ENCODE measurements around the gene ASB2. TPM values are rescaled to one million over a fixed set of nuclear protein-coding genes. Genes with fewer than 3 reads are reported as not detected.

Gene ASB2
- total RNA-seq, 2 experiments from 2014 or later = 21.3 to 24.0 TPM

DNA sequence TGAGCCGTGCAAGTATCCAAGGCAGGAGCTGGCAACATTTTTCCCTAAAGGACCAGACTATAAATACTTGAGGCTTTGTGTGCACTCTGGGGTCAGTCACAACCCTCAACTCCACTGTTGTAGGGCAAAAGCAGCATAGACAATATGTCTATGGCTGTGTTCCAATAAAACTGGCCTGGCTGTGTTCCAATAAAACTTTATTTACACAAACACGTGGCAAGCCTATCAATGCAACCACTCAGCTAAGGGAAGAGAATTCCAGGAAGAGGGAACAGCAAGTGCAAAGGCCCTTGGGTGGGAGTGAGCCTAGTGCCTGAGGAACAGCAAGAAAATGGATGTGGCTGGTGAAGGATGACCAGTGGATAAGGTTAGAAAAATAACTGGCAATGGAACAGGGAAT is 60.6 kb downstream of the ASB2 start:
- Mint-ChIP-seq H3K27me3 (peaks cover 9% of the 10 kb centered on the region), H3K9me3 (peaks cover 8% of the 10 kb centered on the region)
- DNase-seq = no peak

DNA sequence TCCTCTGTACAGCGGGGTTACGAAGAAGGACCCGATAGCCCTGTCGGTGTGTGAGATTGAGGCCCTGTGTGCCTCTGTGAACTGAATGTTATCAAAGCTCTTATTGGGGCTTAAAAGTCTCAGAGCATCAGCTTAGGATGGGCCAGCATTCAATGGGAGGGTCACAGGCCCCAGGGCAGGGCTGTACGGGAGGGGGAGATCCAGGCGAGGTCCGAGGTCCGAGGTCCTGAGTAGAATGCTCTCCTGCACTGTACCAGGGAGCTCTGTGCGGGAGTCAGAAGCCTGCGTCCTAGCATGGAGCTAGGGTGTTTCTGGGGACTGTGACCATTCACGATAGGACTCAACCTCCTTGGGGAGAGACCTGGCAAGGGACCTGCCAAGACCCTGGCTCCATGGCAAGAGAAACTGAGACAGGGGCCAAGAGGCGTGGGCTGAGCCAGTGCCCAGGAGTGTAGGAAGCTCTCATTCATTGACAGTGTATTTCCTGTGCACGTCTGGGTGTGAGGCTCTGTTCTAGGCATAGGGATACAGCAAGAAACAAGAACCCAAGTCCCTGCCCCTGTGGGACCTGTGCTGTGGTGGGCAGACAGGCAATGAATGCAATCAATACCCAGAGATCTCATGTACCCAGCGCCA is 61.2 kb downstream of the ASB2 start:
- no peak overlapping the region for H3K4me3 Mint-ChIP-seq
- peaks cover 8% of the 10 kb centered on the region for H3K9me3 Mint-ChIP-seq
- peaks cover 7% of the 10 kb centered on the region for H3K36me3 Mint-ChIP-seq
- H3K4me1 Mint-ChIP-seq = peaks cover 12% of the 10 kb centered on the region
- H3K27me3 Mint-ChIP-seq = peaks cover 5% of the 10 kb centered on the region
- no peak overlapping the region for H3K27ac Mint-ChIP-seq
- ATAC-seq (ENCODE audit: low read depth) (no peak), DNase-seq (no peak)
- POLR2A ChIA-PET = no interaction called here

More for the DNA sequence above, 60.6 kb downstream of the ASB2 start:
- Mint-ChIP-seq H3K36me3 (peaks cover 7% of the 10 kb centered on the region), H3K27ac (no peak overlapping the region), H3K4me1 (peaks cover 12% of the 10 kb centered on the region), H3K4me3 (no peak overlapping the region)
- POLR2A ChIA-PET = no interaction called here
- ATAC-seq (ENCODE audit: low read depth) = no peak

DNA sequence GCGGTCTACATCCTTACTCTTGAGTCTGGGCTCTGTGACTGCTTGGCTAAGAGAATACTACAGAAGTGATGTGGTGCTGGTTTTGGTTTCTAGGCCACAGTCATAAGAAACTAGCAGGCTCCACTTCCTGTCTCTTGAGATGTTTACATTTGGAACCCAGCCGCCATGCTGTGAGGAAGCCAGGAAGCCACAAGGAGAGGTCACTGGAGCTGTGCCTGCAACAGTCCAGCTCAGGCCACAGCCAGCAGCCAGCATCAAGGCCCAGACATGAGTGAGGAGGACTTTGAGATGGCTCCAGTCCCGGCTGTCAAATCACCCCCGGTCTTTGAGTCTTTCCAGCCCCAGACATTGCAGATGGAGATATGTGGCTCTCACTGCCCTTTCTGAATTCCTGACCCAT is 62.1 kb downstream of the ASB2 start:
- no peak overlapping the region for H3K4me3 Mint-ChIP-seq

DNA sequence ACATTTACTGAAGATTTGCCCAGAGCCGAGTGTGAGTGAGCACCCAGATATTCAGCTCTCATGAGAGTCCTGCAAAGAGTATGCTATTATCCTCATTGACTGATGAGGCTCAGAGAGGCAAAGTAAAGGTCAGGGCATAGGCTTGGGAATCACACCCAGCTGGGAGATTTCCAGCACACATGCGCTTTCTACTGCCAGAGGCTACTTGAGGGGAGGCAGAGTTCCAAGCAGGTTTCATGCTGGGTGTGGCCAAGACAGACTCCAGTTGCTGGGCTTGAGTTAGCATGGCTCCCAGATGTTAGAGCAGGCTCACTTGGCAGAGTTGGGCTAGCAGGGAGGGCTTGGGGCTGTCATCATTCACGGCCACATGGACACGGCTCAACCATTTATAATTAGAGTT is 63.6 kb downstream of the ASB2 start:
- Mint-ChIP-seq H3K36me3 (peaks cover 7% of the 10 kb centered on the region), H3K27ac (no peak overlapping the region), H3K27me3 (peaks cover 8% of the 10 kb centered on the region), H3K4me3 (no peak overlapping the region), H3K4me1 (peaks cover 12% of the 10 kb centered on the region), H3K9me3 (peaks cover 8% of the 10 kb centered on the region)
- no peak for DNase-seq
- POLR2A ChIA-PET = no interaction called here
- no peak for ATAC-seq (ENCODE audit: low read depth)

More for the DNA sequence above, 62.1 kb downstream of the ASB2 start:
- Mint-ChIP-seq H3K4me1 (peaks cover 12% of the 10 kb centered on the region), H3K27me3 (peaks cover 5% of the 10 kb centered on the region), H3K9me3 (peaks cover 8% of the 10 kb centered on the region), H3K27ac (peak overlapping the region; percentile 63), H3K36me3 (peaks cover 7% of the 10 kb centered on the region)
- ATAC-seq (ENCODE audit: low read depth) = peak; percentile 96
- POLR2A ChIA-PET = no interaction called here
- peak; percentile 43 for DNase-seq

DNA sequence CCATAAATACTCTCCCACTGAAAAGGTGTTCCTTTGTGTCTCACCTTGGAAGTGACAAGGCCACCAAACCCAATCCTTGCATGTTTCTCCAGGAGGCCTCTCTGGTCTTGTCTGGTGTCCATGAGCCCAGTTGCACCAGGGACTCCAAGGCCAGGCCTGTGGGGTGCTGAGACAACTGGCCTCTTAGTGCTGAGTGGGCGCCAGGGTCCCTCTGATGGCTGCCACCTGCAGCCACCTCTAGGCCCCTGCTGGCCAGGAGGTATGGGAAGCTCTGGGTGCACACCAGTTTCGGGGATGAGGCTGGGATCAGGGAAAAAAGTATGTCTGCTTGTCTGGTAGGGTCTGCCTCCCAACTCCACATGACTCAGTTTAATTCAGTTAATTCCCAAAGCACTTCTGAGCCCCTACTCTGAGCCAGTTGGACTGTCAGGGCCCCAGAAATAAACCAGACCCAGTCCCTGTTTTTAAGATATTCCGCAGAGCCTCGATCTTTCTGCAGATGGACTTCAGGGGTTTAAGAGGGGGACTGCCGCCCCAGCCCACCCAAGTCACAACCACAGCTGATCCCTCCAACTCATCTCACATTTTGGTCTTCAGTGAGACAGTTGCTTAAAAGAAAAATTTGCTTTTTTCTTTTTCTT is 64.3 kb downstream of the ASB2 start:
- no peak for ATAC-seq (ENCODE audit: low read depth)
- peaks cover 8% of the 10 kb centered on the region for H3K9me3 Mint-ChIP-seq
- POLR2A ChIA-PET = no interaction called here
- peaks cover 8% of the 10 kb centered on the region for H3K27me3 Mint-ChIP-seq
- peaks cover 7% of the 10 kb centered on the region for H3K36me3 Mint-ChIP-seq
- H3K27ac Mint-ChIP-seq = no peak overlapping the region
- DNase-seq = no peak
- peaks cover 12% of the 10 kb centered on the region for H3K4me1 Mint-ChIP-seq
- no peak overlapping the region for H3K4me3 Mint-ChIP-seq

DNA sequence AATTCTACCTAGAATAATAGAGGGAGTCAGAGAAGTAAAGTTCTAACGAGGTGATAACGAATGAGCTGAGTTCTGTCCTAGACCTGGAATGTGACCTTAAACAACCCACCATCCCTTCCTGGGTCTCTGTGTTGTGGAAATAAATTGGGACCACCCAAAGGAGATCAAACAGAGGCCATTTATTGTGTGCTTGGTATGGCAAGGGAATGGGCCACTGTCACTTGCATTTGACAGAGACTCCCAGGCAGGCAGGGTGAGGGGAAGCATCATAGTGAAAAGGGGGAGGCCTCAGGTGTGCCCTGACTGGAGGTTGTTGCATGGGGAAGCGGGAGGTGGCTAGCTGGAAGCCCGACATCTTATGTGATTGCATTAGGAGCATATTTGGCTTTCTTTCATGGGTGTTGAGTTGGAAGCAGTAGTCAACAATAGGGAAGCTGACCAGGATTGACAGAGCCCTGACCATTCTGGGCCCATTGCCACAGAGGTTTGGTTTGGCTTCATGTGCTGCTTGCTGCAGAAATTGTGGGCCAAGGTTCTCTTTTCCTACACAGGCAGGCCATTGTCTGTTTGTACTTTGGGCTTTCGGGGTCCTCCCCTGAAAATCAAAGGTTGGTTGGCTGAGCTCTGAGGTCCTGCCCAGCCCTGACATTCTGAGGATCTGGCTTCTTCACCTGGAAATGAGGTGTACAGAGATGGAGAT is 66.8 kb downstream of the ASB2 start:
- H3K27ac Mint-ChIP-seq = no peak overlapping the region

DNA sequence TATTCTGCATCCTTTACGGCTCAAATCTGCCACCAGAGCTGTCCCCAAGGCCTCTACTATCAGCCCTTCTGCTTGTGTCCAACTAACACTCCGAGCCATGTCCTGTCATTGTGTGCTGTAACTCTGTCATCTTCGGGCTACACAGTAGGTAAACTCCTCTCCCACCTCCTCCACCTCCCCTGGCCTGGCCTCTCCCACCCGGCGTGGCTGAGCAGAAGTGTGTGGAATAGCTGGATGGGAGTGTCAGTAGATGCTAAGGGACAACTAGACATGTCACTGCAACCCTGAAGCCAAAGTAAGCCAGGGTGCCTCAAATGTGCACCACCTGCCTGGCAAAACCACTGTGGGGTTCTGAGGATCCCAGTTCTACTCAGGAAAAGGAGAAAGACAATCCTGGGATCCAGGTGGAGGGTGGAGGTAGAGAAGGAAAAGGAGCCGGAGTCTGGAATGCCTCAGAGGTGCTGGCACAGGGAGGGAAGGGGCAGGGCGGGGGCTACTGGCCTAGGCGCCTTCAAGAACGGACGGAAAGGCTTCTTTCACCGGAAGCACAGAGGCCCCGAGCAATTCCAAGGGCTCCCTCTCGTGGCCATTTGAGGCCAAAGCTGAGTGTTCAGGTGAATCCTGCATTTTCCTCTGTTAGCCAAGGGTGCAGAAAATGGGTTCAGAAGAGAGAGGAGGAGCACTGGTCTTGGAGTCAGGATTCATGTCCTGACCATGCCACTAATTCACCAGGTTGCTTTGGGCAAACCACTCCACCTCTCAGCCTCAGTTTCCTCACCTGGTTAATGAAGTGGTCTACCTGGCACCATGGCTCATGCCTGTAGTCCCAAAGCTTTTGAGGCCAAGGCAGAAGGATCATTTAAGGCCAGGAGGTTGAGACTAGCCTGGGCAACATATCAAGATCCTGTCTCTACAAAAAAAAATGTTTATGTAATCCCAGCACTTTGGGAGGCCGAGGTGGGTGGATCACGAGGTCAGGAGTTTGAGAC is 69.7 kb downstream of the ASB2 start:
- Mint-ChIP-seq H3K9me3 (no peaks in the 10 kb centered on the region), H3K4me1 (no peaks in the 10 kb centered on the region), H3K27ac (no peak overlapping the region), H3K36me3 (no peaks in the 10 kb centered on the region), H3K27me3 (peaks cover 13% of the 10 kb centered on the region), H3K4me3 (no peak overlapping the region)
- POLR2A ChIA-PET = no interaction called here
- ATAC-seq (ENCODE audit: low read depth) = peak; percentile 83
- DNase-seq = peak; percentile 68

More for the DNA sequence above, 66.8 kb downstream of the ASB2 start:
- H3K9me3 Mint-ChIP-seq = peaks cover 4% of the 10 kb centered on the region
- H3K27me3 Mint-ChIP-seq = peaks cover 6% of the 10 kb centered on the region
- peaks cover 5% of the 10 kb centered on the region for H3K36me3 Mint-ChIP-seq
- H3K4me3 Mint-ChIP-seq = no peak overlapping the region
- DNase-seq (no peak), ATAC-seq (ENCODE audit: low read depth) (no peak)
- POLR2A ChIA-PET = no interaction called here
- peaks cover 12% of the 10 kb centered on the region for H3K4me1 Mint-ChIP-seq

DNA sequence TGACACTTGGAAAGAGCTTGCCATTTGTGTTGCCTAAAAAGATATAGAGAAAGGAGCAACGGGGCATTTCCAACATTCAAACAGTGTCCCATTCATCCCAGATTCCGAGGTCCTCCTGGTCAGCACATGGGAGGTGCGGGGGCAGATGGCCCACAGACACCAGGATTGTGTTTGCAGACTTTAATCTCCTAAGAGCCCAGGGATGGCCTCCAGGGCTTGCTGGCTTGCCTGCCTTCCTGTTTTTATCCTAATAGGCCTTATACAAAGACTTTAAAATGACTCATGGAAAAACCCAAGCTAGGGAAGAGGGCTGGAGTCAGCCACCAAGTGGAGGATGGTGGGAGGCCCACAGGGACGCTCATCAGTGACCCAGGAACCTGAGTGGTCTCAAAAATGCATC is 70.7 kb downstream of the ASB2 start:
- Mint-ChIP-seq H3K4me3 (no peak overlapping the region), H3K27me3 (peaks cover 13% of the 10 kb centered on the region), H3K9me3 (no peaks in the 10 kb centered on the region), H3K27ac (no peak overlapping the region), H3K36me3 (no peaks in the 10 kb centered on the region), H3K4me1 (no peaks in the 10 kb centered on the region)
- DNase-seq = no peak
- no peak for ATAC-seq (ENCODE audit: low read depth)
- POLR2A ChIA-PET = no interaction called here

DNA sequence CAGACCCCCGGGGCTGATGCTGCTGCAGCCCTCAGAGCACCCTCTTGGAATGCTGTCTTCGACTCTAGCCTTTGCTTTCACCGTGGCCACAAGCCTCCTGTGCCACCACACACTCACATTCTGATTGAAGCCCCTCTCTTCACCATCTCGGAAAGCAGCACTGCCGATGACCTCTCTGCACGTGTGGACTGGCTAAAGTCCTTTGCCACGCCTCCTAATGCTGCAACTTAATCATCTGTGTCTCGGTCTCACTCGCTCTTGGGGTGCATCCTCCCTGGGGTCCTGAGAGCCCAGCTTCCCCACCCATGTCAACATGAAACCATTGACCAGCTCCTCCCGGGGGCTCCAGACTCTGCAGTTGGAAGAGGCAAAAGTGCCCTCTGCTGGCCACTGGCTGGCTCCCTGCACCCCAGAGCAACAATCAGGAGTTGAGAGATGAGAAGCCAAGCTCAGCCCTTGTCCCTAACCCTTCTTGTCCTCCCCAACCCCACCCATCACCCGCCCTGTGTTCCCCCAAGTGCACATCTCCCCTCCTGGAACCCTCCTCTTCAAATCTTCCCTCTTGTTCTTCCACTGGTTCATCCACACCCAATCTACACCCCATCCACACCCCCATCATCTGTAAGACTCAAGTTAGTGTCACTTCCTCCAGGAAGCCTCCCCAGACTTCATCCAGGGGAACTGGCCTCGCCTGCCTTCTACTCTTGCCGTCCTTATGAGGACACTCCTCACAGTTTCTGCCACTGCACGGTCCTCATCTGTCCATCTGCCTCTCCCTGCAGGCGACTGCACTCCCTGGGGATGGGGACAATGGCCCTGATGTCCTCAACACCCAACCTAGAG is 72.8 kb downstream of the ASB2 start:
- DNase-seq = no peak
- no peak overlapping the region for H3K4me3 Mint-ChIP-seq
- H3K36me3 Mint-ChIP-seq = no peaks in the 10 kb centered on the region
- no peaks in the 10 kb centered on the region for H3K9me3 Mint-ChIP-seq
- no peaks in the 10 kb centered on the region for H3K4me1 Mint-ChIP-seq
- H3K27me3 Mint-ChIP-seq = peaks cover 12% of the 10 kb centered on the region
- POLR2A ChIA-PET = no interaction called here
- ATAC-seq (ENCODE audit: low read depth) = no peak
- no peak overlapping the region for H3K27ac Mint-ChIP-seq

DNA sequence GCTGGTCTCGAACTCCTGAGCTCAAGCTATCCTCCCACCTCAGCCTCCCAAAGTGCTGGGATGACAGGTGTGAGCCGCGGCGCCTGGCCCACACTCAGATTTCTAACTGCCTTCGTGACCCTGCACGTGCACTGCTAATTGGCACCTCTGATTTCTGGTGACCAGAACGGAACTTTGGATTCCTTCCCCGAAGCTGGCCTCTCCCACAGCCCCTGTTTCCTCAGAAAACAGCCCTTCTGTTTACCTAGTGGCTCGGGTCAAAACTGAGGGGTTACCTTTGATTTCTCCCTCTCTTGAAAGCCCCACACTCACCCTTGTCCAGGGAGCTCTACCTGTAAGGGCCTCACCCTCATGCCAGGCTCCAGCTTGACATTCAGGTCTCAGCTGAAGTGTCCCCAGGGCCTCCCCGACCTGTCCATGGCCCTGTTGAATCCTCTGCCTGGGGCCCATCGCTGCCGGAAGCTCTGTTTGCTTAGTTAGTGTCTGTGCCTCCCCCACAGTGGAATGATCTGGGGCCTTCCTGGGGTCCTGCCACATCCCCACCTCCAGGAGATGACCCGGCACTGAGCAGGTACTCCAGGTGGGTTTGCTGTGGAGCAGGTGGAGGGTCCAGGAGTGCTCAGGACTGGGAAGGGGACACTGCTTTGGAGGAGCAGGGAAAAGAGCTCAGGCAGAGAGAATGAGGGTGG is 73.6 kb downstream of the ASB2 start:
- H3K27me3 Mint-ChIP-seq = peaks cover 7% of the 10 kb centered on the region
- DNase-seq = no peak
- ATAC-seq (ENCODE audit: low read depth) = no peak
- POLR2A ChIA-PET = no interaction called here
- no peaks in the 10 kb centered on the region for H3K36me3 Mint-ChIP-seq
- H3K4me1 Mint-ChIP-seq = no peaks in the 10 kb centered on the region
- H3K27ac Mint-ChIP-seq = no peak overlapping the region
- H3K4me3 Mint-ChIP-seq = no peak overlapping the region
- H3K9me3 Mint-ChIP-seq = no peaks in the 10 kb centered on the region

DNA sequence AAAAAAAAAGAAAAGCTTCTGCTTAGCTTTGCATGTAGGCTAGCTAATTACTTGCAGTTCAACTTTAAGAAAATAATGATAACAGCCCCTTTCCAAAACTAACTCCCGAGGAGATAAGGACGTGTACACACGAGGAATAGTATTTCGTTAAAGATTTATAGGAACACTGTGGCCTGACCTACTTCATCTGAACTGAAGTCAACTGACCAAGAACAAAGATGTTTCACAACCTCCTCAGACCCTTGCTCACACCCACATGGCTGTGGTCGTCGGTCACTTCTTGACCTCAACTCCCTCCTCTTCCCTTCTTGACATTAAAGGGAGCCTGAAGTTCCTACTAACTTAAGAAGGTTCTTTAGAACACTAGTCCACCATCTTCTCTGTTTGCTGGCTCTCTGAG is 74.6 kb downstream of the ASB2 start:
- ATAC-seq (ENCODE audit: low read depth) = no peak
- Mint-ChIP-seq H3K4me3 (no peak overlapping the region), H3K27me3 (peaks cover 7% of the 10 kb centered on the region), H3K4me1 (no peaks in the 10 kb centered on the region), H3K27ac (no peak overlapping the region), H3K36me3 (no peaks in the 10 kb centered on the region), H3K9me3 (no peaks in the 10 kb centered on the region)
- POLR2A ChIA-PET = no interaction called here
- no peak for DNase-seq

DNA sequence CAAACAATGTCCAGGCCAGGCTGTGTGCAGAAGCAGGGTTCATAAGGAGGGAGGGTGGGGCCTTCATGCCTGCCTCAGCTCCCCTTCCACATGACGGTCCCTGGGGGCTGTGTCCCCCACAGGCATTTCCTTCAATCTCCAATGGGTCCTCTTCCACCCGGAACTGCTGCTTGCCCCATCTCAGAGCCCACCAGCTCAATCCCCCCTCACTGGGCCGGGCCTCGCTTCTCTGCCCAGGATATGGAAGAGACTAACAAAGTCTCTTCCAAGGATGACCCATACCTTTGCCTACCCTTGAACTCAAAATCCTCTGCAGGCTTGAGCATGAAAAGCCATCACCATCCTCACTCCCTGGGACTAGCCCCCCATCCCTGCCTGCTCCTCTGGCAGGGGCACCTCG is 77.6 kb downstream of the ASB2 start:
- Mint-ChIP-seq H3K4me3 (no peak overlapping the region), H3K9me3 (no peaks in the 10 kb centered on the region), H3K4me1 (no peaks in the 10 kb centered on the region), H3K36me3 (no peaks in the 10 kb centered on the region), H3K27ac (no peak overlapping the region), H3K27me3 (peaks cover 3% of the 10 kb centered on the region)
- ATAC-seq (ENCODE audit: low read depth) (no peak), DNase-seq (no peak)
- POLR2A ChIA-PET = no interaction called here
